CD4-positive, alpha-beta T cell treated with Interleukin-21 for 1 hour (primary cell): ENCODE data around the gene GABPA.
"Not testable (repeated sequence)": the region's sequence is repeated elsewhere in the genome, so short reads cannot be mapped to it uniquely, and the experiment has no call there.

ENCODE experiments used
- DNase-seq: peaks from one replicate; pipeline ENCODE4 v3.0.0-alpha.2; 2020

GABPA gene

DNA sequence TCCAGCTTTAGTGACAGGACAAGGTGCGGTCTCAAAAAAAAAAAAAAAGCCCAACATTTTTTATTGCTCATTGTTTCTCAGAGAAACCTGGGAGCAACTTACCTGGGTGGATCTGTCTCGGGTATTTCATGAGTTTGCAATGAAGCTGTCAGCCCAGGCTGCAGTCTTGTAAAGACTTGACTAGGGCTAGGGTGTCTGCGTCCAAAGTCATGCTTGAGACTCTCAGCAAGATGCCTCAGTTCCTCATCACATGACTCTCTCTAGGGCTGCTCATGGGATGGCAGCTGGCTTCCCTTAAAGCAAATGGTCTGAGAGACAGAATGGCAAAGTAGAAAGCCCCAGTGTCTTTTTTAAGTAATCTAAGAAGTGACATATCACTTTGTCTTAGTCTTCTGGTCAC lies 8.1 kb downstream of the GABPA start:
- DNase-seq, result no peak

- no peak for DNase-seq
These were observed 10.1 kb downstream of the GABPA start for GRCh38 chr21:25744854-25745253.

DNA sequence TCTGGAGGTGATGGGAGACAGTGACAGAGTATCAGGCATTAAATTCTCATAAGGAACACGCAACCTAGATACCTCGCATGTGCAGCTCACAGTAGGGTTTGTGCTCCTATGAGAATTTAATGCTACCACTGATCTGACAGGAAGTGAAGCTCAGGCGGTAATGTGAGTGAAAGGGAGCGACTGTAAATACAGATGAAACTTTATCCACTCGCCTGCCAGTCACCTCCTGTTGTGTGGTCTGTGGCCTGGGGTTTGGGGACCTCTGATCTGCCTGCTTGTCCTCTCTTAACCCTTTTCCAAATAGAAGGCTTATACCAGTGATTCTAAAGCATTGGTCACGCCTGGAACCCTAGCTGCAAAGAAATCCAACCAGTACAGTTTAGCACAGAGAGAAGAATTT lies 15.3 kb downstream of the GABPA start:
- DNase-seq, result no peak

DNA sequence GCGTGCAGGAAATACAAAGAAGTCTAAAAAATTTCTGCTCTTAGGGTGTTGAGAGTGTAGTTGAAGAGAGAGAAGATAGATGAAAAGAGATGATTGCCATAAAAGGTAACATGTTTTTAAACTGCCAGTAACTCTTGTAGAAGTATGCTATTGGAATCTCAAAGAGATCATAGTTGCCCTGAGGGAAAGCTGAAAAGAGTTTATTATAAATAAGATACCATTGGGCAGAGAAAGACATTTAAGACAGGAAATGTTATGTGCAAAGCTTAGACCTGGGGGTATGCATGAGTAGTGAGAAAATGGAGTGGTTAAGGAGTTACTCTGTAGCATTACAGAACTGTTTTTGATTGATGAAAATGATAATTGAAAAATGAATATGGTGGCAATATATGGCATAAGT lies 17.6 kb downstream of the GABPA start:
- DNase-seq, result no peak

- DNase-seq, result no peak
These were observed 21.6 kb downstream of the GABPA start for GRCh38 chr21:25756190-25756932.

GRCh38 chr21:25757531-25757930 lies 22.8 kb downstream of the GABPA start:
- DNase-seq, result no peak

DNA sequence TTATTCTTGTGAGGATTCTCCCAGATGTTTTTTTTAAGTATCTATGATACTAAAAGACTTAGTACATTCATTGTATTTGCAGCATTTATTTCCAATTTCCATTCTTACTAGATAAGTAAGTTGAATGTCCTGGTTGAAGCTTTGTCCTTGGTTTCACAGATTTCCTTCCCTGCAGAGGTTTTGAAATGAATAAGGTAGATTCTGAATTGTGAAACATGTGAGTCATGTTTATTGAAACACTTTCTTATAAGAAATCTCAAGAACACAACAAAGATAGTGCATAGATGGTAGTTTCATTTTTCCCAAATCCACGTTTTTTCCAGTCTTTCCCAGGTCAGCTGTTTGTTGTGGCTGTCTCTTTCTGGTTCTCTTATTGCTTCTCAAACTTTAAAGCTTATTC lies 24.8 kb downstream of the GABPA start:
- DNase-seq, result no peak

DNA sequence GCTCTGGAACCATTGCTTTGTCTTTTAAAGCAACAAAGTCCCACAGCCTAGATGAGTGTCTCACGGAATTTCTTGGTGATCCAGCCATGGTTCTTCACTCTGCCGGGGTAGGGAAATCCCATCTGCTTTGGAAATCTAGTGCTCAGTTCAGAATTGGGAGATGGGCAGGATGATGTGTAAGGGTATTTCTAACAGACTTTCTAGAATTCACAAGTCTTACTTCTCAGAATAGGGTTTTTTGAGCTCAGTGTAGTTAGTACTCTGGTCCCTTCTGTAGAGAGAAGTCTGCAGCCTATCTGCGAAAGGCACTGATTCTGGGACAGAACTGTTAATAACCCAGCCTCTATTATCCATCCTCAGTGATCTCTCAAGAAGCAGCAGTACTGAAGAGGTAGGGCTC lies 25.3 kb downstream of the GABPA start:
- DNase-seq, result no peak

- DNase-seq, result no peak
These were observed 25.9 kb downstream of the GABPA start for GRCh38 chr21:25760677-25761076.

DNA sequence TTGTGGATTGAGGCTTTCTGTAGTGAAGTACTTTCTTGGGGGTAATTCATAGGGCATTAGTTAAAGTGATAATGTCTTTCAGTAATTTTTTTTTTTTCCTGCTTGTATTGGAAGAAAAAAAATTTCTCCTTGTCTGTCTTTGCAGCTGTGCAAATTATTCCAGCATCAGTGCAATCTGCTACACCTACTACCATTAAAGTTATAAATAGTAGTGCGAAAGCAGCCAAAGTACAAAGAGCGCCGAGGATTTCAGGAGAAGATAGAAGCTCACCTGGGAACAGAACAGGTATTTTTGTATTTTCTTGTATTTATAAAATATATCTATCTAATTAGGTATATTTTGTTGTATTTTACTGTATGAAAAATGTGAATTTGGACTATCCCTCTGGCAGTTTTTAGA lies 29.3 kb downstream of the GABPA start:
- no peak for DNase-seq

DNA sequence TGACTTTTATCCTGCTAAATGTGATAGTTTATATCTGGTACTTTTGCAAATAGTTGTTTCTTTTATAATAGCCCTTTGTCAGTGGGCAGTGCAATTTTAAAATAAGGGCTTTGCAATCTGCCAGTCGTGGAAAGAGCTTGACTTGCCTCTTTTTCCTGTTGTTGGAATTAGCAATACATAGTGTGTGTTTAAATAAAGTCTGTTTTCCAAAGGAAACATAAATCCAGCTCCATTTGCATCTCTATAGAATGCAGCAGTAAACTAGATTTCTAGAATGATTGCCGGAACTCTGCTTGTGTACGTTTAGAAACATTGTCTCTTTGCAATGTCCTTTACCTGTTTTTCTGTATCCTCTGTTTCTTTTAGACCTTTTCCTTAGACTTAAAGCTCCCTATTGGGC lies 33.1 kb downstream of the GABPA start:
- DNase-seq, result no peak

DNA sequence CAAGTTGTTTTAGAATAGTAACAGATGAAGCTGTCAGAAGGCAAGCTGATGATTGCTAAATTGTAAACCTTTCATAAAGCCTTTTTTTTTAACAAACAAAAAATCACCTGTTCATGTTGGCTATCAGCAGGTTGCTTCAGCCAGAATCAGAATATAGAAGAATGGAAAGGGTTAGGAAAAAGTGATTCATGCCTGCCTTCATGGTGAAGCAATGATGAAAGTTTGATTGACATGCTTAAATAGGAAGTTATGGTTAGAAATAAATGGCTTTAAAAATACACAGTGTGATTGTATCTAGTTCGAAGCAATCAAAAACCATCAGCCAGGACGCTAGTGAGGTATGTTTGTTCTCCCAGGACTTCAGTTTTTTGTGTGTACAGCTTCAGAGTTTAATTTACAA lies 37.9 kb downstream of the GABPA start:
- no peak for DNase-seq

GRCh38 chr21:25776440-25776839 lies 41.7 kb downstream of the GABPA start:
- DNase-seq, result no peak

DNA sequence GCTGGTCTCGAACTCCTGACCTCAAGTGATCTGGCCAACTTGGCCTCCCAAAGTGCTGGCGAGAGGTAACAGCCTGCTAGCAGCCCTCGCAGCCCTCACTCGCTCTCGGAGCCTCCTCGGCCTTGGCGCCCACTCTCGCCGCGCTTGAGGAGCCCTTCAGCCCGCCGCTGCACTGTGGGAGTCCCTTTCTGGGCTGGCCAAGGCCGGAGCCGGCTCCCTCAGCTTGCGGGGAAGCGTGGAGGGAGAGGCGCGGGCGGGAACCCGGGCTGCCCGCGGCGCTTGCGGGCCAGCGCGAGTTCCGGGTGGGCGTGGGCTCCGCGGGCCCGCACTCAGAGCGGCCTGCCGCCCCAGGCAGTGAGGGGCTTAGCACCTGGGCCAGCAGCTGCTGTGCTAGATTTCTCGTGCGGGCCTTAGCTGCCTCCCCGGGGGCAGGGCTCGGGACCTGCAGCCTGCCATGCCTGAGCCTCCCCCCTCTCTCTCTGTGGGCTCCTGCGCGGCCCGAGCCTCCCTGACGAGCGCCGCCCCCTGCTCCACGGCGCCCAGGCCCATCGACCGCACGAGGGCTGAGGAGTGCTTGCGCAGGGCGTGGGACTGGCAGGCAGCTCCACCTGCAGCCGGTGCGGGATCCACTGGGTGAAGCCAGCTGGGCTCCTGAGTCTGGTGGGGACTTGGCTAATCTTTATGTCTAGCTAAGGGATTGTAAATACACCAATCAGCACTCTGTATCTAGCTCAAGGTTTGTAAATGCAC lies 43.5 kb downstream of the GABPA start:
- DNase-seq, result not testable (repeated sequence)

- DNase-seq, result no peak
These were observed 53.9 kb downstream of the GABPA start for GRCh38 chr21:25788677-25789076.

DNA sequence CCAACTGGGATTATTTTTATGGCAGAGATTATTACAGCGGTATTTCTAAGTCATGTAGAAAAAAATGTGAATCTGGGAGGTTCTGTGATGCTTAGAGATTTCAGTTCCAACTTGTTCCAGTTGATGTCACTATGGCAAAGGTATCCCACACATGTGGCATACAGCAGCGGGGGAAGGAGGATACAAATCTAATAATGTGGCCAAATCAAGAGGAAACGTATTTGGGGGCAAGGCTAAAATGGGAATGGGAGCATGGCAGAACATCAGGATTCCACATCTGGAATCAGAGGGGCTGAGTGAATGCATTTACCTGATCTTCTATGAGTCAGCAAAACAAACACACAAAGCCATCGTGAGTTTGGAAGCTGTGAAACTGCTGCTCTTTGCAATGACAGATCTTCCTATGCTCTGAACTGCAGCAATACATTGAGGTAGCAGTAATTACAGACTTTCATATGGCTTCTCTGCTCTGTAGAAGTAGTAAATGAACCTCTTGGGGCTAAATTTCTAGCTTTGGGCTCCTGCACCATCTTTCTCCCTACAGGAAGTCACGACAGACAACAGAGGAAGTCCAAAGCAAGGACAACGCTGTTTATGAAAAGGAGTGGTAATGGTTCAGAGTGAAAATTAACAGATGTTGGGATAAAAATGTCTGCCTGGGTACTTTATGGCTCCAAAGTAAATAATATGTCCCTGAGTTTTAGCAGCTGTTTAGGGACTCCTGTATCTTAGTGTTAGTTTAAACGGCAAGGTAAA lies 55.5 kb downstream of the GABPA start:
- DNase-seq, result no peak

DNA sequence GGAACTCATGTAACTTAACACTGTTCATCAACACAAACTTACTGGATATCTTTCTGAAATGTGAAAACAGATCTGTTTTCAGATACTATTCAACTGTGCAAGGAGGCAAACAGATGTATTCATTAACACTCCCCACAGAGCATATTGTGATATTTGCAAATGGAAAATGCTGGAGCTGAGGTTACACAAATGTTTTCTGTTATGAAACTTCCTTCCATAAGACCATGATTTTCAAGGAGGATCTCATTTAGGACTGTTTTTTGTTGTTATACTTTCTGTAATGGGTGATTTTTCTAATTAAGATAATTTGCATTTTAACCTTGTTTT lies 56.1 kb downstream of the GABPA start:
- DNase-seq, result no peak

DNA sequence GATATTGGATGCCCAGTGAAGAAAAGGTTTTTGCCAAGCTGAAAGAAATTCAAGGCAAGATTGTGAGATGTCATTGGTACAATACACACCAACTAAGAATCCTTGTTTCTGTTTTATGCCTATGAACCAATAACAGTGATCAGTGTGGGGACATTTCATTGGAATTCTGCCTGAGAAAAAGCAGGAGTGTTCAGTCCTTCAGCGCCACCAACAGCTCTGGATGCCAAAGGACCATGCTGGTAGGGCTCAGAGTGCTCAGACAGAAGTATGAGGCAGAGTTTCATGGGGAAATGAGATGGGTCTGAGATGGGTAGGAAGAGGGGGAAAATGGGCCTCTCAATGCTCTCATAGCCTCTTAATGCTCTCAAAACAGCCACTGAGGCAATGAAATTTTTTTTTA lies 56.5 kb downstream of the GABPA start:
- no peak for DNase-seq

- peak; percentile 86 for DNase-seq
These were observed 66.6 kb downstream of the GABPA start for GRCh38 chr21:25801217-25802014.

GRCh38 chr21:25806060-25806459 lies 71.3 kb downstream of the GABPA start:
- no peak for DNase-seq

DNA sequence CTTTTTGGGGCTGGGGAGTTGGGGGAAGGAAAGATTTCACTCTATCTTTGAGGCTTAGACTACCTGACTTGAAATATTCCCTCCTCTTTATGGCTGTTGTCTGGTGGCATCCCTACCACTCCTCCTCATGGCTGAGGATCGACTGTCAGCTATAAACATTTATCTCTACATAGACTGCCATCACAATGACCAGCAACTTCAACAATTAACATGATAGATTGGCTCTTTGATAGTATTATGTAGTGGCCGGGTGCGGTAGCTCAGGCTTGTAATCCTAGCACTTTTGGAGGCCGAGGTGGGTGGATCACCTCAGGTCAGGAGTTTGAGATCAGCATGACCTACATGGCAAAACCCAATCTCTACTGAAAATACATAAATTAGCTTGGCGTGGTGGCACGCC lies 72.4 kb downstream of the GABPA start:
- DNase-seq, result no peak

DNA sequence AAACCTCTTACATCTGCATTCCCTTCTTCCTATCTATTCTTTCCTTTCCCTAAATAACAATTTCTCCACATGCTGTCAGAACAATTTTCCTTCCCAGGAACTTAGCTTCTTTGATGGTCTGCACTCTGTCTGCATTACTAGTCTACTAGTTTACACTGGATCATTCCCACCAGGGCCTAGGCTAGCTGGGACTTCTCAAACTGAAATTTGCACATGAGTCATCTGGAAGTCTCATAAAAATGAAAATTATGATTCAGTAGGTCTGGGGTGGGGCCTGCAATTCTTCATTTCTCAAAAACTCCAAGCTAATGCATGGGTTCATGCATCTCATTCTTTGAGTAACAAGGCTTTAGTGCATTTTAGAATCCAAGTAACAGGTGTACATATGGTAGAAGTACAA lies 74.2 kb downstream of the GABPA start:
- no peak for DNase-seq

DNA sequence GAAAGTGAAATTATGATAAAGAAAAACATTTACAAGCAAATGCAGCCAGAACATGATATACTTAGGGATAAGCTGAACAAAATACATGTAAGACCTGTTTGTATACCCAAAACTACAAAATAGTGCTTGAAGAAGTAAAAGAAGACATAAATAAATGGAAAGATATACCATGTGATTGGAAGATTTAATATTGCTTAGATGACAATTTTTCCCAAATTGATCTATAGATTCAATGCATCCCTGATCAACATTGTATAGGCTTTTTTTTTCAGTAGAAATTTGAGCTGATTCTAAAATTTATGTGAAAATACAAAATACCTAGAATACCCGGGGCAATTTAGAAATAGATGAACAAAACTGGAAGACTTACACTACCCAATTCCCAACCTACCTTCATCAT lies 76.4 kb downstream of the GABPA start:
- DNase-seq, result no peak
